MCF 10A (cell line): Measurements from ENCODE around the gene SPATA46. TPM values are rescaled to one million over a fixed set of nuclear protein-coding genes. Genes with fewer than 3 reads are reported as not detected.

Experiments
- BruUV-seq: library from RNA; stranded (reverse); fragments of 400-500 nt; replicated peaks from 2 replicates; lab custom pipeline; 2021; lab: Mats Ljungman, UMichigan
- CTCF ChIA-PET: fragments of 300-600 bp; sonication (Branson Sonifier 250); formaldehyde crosslinking; extraction: SDS; loops from one replicate; lab custom pipeline; 2021; ENCODE audit warnings: antibody characterized with exemption, inconsistent platforms; lab: Yijun Ruan, JAX
- POLR2A ChIA-PET: fragments of 300-600, 350-650 bp; sonication (Branson Sonifier 250); formaldehyde crosslinking; extraction: SDS; loops from one replicate; lab custom pipeline; 2020; ENCODE audit warnings: antibody characterized with exemption, inconsistent platforms; lab: Yijun Ruan, JAX
- DNase-seq: peaks from one replicate; pipeline ENCODE4 v3.0.0-alpha.2; 2018; ENCODE audit not compliant: unreplicated experiment
- H3K27ac Mint-ChIP-seq: one replicate; pipeline ENCODE4 v1.8.0; 2022; ENCODE audit warnings: mild to moderate bottlenecking, low read depth, mixed read lengths; ENCODE audit not compliant: unreplicated experiment
- H3K27me3 Mint-ChIP-seq: one replicate; pipeline ENCODE4 v1.8.0; 2022; ENCODE audit warnings: mixed read lengths; ENCODE audit not compliant: insufficient read depth, unreplicated experiment
- H3K36me3 Mint-ChIP-seq: one replicate; pipeline ENCODE4 v1.8.0; 2022; ENCODE audit warnings: mild to moderate bottlenecking, moderate library complexity, mixed read lengths; ENCODE audit not compliant: insufficient read depth, unreplicated experiment
- H3K4me1 Mint-ChIP-seq: one replicate; pipeline ENCODE4 v1.8.0; 2022; ENCODE audit warnings: mixed read lengths; ENCODE audit not compliant: insufficient read depth, unreplicated experiment
- H3K4me3 Mint-ChIP-seq: one replicate; pipeline ENCODE4 v1.8.0; 2022; ENCODE audit warnings: mild to moderate bottlenecking, moderate library complexity, mixed read lengths; ENCODE audit not compliant: unreplicated experiment
- H3K9me3 Mint-ChIP-seq: one replicate; pipeline ENCODE4 v1.8.0; 2022; ENCODE audit warnings: mixed read lengths; ENCODE audit not compliant: unreplicated experiment
- intact Hi-C: fragments of 100-400 bp; cut with micrococcal nuclease; formaldehyde crosslinking; loops from 2 replicates; pipeline ENCODE4 v1.14.1; 2022
- total RNA-seq: library from RNA; stranded (reverse); gene quantifications from 2 replicates; pipeline ENCODE4 v1.2.3, GENCODE V29; 2022
- TF ChIP-seq, protein P1 (sequence below): fragments of 200-600 bp; IDR thresholded peaks from one replicate; pipeline ENCODE4 v1.8.0; 2022; ENCODE audit warnings: antibody characterized with exemption, mild to moderate bottlenecking; ENCODE audit not compliant: unreplicated experiment

SPATA46 gene
- total RNA-seq, 1 experiment from 2014 or later = not detected

DNA sequence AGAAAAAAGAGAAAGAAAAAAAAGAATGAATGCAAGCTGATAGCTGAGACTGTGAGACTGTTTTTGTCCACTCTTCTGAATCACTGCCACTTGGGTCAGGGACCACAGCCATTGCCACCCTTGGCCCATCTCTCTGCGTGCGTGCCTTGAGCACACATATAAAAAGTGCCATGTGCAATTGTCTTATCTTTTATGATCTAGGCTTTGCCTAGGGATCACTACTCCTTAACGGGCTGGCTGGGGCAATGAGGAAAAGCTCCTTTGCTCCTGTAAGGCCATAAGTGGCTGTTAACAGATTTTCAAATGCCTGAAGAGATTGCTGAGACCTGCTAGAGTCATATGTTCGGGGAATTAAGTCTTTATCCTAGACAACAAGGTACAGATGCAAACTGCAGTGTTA lies 8.2 kb downstream of the SPATA46 start:
- peaks cover 6% of the 10 kb centered on the region for H3K36me3 Mint-ChIP-seq
- H3K9me3 Mint-ChIP-seq = no peaks in the 10 kb centered on the region
- H3K4me3 Mint-ChIP-seq = no peak overlapping the region
- no peak for DNase-seq
- TF ChIP-seq, protein P1, sequence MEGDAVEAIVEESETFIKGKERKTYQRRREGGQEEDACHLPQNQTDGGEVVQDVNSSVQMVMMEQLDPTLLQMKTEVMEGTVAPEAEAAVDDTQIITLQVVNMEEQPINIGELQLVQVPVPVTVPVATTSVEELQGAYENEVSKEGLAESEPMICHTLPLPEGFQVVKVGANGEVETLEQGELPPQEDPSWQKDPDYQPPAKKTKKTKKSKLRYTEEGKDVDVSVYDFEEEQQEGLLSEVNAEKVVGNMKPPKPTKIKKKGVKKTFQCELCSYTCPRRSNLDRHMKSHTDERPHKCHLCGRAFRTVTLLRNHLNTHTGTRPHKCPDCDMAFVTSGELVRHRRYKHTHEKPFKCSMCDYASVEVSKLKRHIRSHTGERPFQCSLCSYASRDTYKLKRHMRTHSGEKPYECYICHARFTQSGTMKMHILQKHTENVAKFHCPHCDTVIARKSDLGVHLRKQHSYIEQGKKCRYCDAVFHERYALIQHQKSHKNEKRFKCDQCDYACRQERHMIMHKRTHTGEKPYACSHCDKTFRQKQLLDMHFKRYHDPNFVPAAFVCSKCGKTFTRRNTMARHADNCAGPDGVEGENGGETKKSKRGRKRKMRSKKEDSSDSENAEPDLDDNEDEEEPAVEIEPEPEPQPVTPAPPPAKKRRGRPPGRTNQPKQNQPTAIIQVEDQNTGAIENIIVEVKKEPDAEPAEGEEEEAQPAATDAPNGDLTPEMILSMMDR = no peak
- ChIA-PET POLR2A (interaction anchor here (1.2 kb wide), 1 partner anchor 193 kb away, joined by 3 read pairs; the partner anchor contains the start of gene UAP1), CTCF (interaction anchor here (0.7 to 5.0 kb wide), 6 partner anchors 11 to 312 kb away, joined by 3 to 45 read pairs (median 12); partner anchors contain the start of gene C1orf226)
- no TSS peak for BruUV-seq
- intact Hi-C loops = no loop called here
- no peaks in the 10 kb centered on the region for H3K27me3 Mint-ChIP-seq
- H3K4me1 Mint-ChIP-seq = peaks cover 41% of the 10 kb centered on the region
- no peak overlapping the region for H3K27ac Mint-ChIP-seq

DNA sequence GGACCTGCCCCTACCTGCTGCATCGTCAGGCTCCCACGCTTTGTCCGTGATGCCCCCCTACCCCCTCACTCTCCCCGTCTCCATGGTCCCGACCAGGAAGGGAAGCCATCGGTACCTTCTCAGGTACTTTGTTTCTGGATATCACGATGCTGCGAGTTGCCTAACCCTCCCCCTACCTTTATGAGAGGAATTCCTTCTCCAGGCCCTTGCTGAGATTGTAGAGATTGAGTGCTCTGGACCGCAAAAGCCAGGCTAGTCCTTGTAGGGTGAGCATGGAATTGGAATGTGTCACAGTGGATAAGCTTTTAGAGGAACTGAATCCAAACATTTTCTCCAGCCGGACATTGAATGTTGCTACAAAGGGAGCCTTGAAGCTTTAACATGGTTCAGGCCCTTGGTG lies 8.9 kb downstream of the SPATA46 start:
- no peak overlapping the region for H3K4me3 Mint-ChIP-seq
- intact Hi-C loops = no loop called here

DNA sequence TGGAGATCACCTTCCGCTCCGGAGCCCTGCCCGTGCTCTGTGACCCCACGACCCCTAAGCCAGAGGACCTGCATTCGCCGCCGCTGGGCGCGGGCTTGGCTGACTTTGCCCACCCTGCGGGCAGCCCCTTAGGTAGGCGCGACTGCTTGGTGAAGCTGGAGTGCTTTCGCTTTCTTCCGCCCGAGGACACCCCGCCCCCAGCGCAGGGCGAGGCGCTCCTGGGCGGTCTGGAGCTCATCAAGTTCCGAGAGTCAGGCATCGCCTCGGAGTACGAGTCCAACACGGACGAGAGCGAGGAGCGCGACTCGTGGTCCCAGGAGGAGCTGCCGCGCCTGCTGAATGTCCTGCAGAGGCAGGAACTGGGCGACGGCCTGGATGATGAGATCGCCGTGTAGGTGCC lies 9.6 kb downstream of the SPATA46 start:
- intact Hi-C loops = no loop called here
- ChIA-PET POLR2A (interaction anchor here (2.5 kb wide), 1 partner anchor 15 kb away, joined by 10 read pairs; the partner anchor contains the start of gene C1orf226), CTCF (interaction anchor here (0.6 to 4.8 kb wide), 11 partner anchors 8 to 311 kb away, joined by 3 to 21 read pairs (median 6); partner anchors contain the start of gene C1orf226)
- Mint-ChIP-seq H3K9me3 (no peaks in the 10 kb centered on the region), H3K36me3 (peaks cover under 1% of the 10 kb centered on the region), H3K27me3 (no peaks in the 10 kb centered on the region), H3K4me3 (no peak overlapping the region), H3K27ac (no peak overlapping the region), H3K4me1 (peaks cover 27% of the 10 kb centered on the region)
- no TSS peak for BruUV-seq
- no peak for DNase-seq
- TF ChIP-seq, protein P1 = no peak

More for the DNA sequence above, 8.9 kb downstream of the SPATA46 start:
- DNase-seq = no peak
- H3K36me3 Mint-ChIP-seq = peaks cover 6% of the 10 kb centered on the region
- ChIA-PET POLR2A (no interaction called here), CTCF (interaction anchor here (0.7 to 5.0 kb wide), 7 partner anchors 7 to 311 kb away, joined by 3 to 45 read pairs (median 17); partner anchors contain the start of gene C1orf226)
- no peak overlapping the region for H3K27ac Mint-ChIP-seq
- H3K9me3 Mint-ChIP-seq = no peaks in the 10 kb centered on the region
- TF ChIP-seq, protein P1 = no peak
- BruUV-seq = no TSS peak
- H3K27me3 Mint-ChIP-seq = no peaks in the 10 kb centered on the region
- peaks cover 34% of the 10 kb centered on the region for H3K4me1 Mint-ChIP-seq

DNA sequence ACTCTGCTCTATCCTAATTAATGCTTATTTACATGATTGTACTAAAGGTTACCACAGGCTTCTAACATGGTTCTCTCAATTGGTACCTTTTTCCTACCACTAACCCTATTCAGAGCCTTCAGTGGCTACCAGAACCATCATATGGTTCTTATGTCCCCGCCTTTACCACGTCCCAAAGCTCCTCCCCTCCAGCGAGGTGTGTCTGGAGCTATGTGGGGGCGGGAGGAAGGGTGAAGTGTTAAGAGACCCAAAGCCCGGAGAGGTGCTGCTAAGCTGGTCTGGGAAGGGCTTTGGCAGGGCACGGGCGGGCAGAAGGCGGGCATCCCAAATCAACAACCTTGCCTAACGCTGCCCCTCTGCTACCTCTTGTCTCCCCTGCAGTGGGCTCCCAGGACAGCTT lies 10.0 kb downstream of the SPATA46 start:
- Mint-ChIP-seq H3K4me1 (peaks cover 23% of the 10 kb centered on the region), H3K36me3 (no peaks in the 10 kb centered on the region), H3K4me3 (no peak overlapping the region), H3K27ac (no peak overlapping the region), H3K9me3 (no peaks in the 10 kb centered on the region), H3K27me3 (no peaks in the 10 kb centered on the region)
- TF ChIP-seq, protein P1 = no peak
- BruUV-seq = no TSS peak
- ChIA-PET POLR2A (interaction anchor here (1.0 to 2.5 kb wide), 3 partner anchors 11 to 17 kb away, joined by 3 to 10 read pairs (median 4); partner anchors contain the start of gene C1orf226), CTCF (interaction anchor here (1.0 to 4.8 kb wide), 9 partner anchors 10 to 310 kb away, joined by 3 to 21 read pairs (median 7); partner anchors contain the start of gene C1orf226)
- DNase-seq = no peak
- intact Hi-C loops = no loop called here
